GM10248 (cell line): ENCODE measurements around the gene ATP6V0C.
A peak's percentile ranks its signal among the peaks of the same experiment; 100 is the strongest.

Experiments used
- CTCF ChIA-PET: fragments of 300-600 bp; sonication (Branson Sonifier 250); formaldehyde crosslinking; extraction: SDS; loops from one replicate; lab custom pipeline; 2021; ENCODE audit warnings: antibody characterized with exemption; lab: Yijun Ruan, JAX
- POLR2A ChIA-PET: fragments of 350-650 bp; sonication (Branson Sonifier 250); formaldehyde crosslinking; extraction: SDS; loops from one replicate; lab custom pipeline; 2020; ENCODE audit warnings: antibody characterized with exemption; lab: Yijun Ruan, JAX
- DNase-seq: peaks from one replicate; pipeline ENCODE4 v3.0.0; 2012; ENCODE audit errors: extremely low spot score
- TF ChIP-seq, protein P1 (sequence below): IDR thresholded peaks from 2 replicates; pipeline ENCODE4 v1.5.1; 2012; ENCODE audit warnings: mild to moderate bottlenecking, low read depth; ENCODE audit errors: extremely low read depth, missing control alignments, control extremely low read depth

ATP6V0C gene

DNA sequence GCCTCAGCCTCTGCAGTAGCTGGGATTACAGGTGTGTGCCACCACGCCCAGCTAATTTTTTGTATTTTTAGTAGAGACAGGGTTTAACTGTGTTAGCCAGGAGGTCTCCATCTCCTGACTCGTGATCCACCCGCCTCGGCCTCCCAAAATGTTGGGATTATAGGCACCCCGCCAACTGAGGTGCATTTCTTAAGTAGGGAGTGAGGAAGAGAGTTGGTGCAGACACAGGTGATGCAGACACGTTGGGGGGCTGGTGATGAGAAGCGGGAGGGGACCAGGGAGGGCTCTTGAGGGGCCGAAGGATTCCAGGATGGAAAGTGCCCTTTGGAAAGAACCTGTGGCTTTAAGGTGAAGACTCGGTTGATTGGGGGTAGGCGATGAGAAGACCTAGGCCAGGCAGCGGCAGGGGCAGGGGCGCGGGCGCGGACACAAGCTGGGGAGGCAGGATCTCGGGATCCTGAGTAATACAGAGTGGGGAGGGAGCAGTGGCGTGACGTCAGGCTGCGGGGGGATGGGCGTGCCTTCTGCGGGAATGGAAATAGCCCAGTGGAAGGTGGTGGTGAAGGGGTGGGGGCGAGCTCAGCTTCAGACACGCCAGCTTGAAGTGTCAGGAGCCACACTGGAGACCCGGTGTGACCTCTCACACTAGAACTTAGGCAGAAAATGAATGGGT, 2.5 kb upstream of the ATP6V0C start:
- TF ChIP-seq, protein P1, sequence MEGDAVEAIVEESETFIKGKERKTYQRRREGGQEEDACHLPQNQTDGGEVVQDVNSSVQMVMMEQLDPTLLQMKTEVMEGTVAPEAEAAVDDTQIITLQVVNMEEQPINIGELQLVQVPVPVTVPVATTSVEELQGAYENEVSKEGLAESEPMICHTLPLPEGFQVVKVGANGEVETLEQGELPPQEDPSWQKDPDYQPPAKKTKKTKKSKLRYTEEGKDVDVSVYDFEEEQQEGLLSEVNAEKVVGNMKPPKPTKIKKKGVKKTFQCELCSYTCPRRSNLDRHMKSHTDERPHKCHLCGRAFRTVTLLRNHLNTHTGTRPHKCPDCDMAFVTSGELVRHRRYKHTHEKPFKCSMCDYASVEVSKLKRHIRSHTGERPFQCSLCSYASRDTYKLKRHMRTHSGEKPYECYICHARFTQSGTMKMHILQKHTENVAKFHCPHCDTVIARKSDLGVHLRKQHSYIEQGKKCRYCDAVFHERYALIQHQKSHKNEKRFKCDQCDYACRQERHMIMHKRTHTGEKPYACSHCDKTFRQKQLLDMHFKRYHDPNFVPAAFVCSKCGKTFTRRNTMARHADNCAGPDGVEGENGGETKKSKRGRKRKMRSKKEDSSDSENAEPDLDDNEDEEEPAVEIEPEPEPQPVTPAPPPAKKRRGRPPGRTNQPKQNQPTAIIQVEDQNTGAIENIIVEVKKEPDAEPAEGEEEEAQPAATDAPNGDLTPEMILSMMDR: no peak
- CTCF ChIA-PET: interaction anchor here (1.6 to 4.2 kb wide), 3 partner anchors 10 to 316 kb away, joined by 4 to 24 read pairs (median 6); no protein-coding TSS in a partner anchor
- DNase-seq: no peak
- POLR2A ChIA-PET: no interaction called here

DNA sequence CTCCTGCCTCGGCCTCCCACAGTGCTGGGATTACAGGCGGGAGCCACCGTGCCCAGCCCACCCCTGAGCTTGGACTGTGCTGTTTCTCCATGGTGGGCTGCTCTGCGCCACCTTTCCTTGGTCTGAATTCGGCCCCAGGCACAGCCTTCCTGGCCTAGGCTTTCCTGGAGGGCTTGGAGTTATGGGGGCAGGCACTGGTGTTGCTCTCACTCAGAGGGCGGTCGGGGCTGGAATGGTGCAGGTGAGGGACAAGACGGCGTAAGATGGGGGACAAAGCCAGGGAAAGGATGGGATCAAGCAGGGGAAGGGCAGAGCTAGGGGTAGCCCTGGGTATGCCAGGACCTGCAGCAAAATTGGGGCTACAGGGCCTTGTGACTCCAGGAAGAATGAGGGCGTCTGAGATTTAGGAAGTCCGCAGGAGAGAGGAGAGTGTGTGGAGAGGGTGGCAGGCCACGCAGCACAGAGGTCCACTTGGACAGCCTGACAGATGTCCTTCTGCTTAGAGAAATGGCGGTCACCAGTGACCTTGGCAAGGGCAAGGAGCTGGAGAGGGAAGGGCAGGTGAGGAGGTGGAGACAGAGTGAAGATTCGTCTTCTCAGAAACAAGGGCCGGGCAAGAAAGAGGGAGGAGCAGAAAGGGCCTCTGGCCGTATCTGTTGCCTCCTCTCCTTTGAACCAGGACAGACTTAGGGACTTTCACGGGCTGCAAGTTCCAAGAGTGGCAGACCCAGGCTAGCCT, 1.6 kb upstream of the ATP6V0C start:
- TF ChIP-seq, protein P1: no peak
- ChIA-PET CTCF (interaction anchor here (2.0 to 4.2 kb wide), 2 partner anchors 11 to 317 kb away, joined by 6 to 24 read pairs; no protein-coding TSS in a partner anchor), POLR2A (no interaction called here)
- DNase-seq: no peak

- peak; percentile 53 for DNase-seq
- CTCF ChIA-PET: interaction anchor here (1.0 to 4.2 kb wide), 3 partner anchors 12 to 318 kb away, joined by 3 to 24 read pairs (median 6); partner anchors contain the start of gene NTN3
- TF ChIP-seq, protein P1: peak; percentile 31
- POLR2A ChIA-PET: no interaction called here
Measured at GRCh38 chr16:2512735-2513404, 882 bp upstream of the ATP6V0C start.

DNA sequence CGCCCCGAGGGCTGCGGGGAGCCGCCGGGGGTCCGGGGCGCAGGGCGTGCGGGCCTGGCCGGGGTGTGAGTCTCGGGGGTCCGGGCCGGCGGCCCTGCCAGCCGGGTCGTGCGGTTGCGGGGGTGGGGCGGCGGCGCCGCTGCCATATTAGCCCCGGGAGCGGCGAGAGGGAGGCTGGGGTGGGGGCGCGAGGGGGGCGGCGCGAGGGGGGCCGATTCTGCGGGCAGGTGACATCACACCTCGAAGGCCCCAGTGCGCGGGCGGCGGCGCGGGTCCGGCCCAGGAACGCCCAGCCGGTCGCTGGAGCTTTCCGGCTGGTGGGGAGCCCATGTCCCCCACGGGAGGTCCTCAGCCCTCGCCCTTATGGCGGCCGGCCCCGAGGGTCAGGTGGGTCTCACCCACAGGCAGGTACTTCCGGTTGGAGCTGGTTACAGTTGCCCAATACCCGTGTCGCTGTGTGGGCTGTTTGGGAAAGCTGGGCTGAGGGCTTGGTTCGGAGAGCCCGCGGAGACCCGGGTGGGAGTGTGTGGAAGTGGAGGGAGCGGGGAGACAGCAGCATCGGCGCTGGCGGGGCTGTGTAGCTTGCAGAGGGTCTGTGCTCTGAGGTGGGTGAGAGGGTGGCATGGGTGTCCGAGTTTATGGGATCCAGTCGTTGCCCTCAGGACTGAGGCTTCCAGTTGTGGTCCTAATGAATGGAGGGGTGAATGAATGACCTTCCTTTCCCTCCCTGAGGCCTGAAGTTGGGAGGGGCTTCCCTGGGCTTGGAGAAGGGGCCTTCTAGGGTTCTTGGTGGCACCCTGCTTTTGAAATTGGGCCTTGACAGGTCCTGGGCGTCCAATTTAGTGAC, 804 bp downstream of the ATP6V0C start:
- ChIA-PET POLR2A (interaction anchor here (0.5 to 0.6 kb wide), 3 partner anchors 31 to 238 kb away, joined by 3 to 6 read pairs (median 6); partner anchors contain the start of gene SRRM2), CTCF (interaction anchor here (1.1 kb wide), 1 partner anchor 13 kb away, joined by 3 read pairs; no protein-coding TSS in a partner anchor)
- TF ChIP-seq, protein P1: no peak
- DNase-seq: no peak

- ChIA-PET POLR2A (interaction anchor here (0.6 to 1.2 kb wide), 5 partner anchors 9 to 252 kb away, joined by 3 to 8 read pairs (median 6); partner anchors contain the start of gene CEMP1), CTCF (interaction anchor here (1.1 kb wide), 1 partner anchor 14 kb away, joined by 3 read pairs; no protein-coding TSS in a partner anchor)
- no peak for DNase-seq
- TF ChIP-seq, protein P1: no peak
Measured at GRCh38 chr16:2515180-2515851, 1.6 kb downstream of the ATP6V0C start.
